GM23248 (cell line): ENCODE results near the gene FGF10.

Experiments
- EZH2 ChIP-seq: fragments of 200-600 bp; sonication (generic); IDR thresholded peaks from 2 replicates; pipeline ENCODE4 v1.6.1; 2018; ENCODE audit warnings: antibody characterized with exemption, mild to moderate bottlenecking; ENCODE audit not compliant: insufficient read depth, poor library complexity, severe bottlenecking
- EZH2phosphoT487 ChIP-seq: fragments of 200-600 bp; sonication (generic); IDR thresholded peaks from 2 replicates; pipeline ENCODE4 v1.6.1; 2018; ENCODE audit warnings: antibody characterized with exemption, moderate library complexity, mild to moderate bottlenecking, low read depth; ENCODE audit not compliant: insufficient read depth

DNA sequence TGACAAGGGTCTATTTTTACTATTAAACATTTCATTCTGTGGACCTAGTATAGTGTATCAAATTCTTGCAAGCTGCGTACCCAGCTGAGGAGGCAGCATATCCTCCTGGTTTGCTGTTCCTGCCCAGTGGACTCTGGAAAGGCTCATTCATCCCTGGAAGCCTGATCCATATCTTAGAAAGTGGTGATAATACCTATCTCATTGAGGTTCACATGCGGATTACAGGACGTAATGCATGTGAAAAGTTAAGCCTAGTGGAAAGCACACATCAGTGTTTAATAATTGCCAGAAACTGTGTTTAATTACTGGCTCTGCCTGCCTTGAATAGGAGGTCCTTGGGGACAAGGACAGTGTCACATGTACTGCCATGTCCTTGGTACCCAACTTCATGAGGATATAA lies 132.0 kb downstream of the FGF10 start:
- TF ChIP-seq EZH2phosphoT487 (no peak), EZH2 (no peak)
